ENCODE measurements around the gene TRIM14.
"Not testable (repeated sequence)": the region's sequence is repeated elsewhere in the genome, so short reads cannot be mapped to it uniquely, and the experiment has no call there.

Gene TRIM14

GRCh38 chr9:98127226-98127625 is 8.2 kb upstream of the TRIM14 start:
- no peak for TF ChIP-seq CTCF (IDR thresholded peaks at IDR 0.05; ENCODE audit: control insufficient read depth, extremely low read depth, insufficient read depth)
- H3K4me3 ChIP-seq (ENCODE audit: low read depth, low read length) = no peak overlapping the region
- no peak for DNase-seq (ENCODE audit: low read depth)

- TF ChIP-seq CTCF (IDR thresholded peaks at IDR 0.05; ENCODE audit: control insufficient read depth, extremely low read depth, insufficient read depth) = no peak
- no peak for DNase-seq (ENCODE audit: low read depth)
- no peak overlapping the region for H3K4me3 ChIP-seq (ENCODE audit: low read depth, low read length)
Measured at GRCh38 chr9:98124637-98125426, 5.8 kb upstream of the TRIM14 start.

- not testable (repeated sequence) for DNase-seq (ENCODE audit: low read depth); H3K4me3 ChIP-seq (ENCODE audit: low read depth, low read length)
Measured at GRCh38 chr9:98124091-98124490, 5.1 kb upstream of the TRIM14 start.

GRCh38 chr9:98121058-98121457 is 2.0 kb upstream of the TRIM14 start:
- peak; percentile 71 for TF ChIP-seq CTCF (IDR thresholded peaks at IDR 0.05; ENCODE audit: control insufficient read depth, extremely low read depth, insufficient read depth)
- peak; percentile 99 for DNase-seq (ENCODE audit: low read depth)
- H3K4me3 ChIP-seq (ENCODE audit: low read depth, low read length) = no peak overlapping the region

GRCh38 chr9:98120476-98120875 is 1.5 kb upstream of the TRIM14 start:
- H3K4me3 ChIP-seq (ENCODE audit: low read depth, low read length) = no peak overlapping the region
- TF ChIP-seq CTCF (IDR thresholded peaks at IDR 0.05; ENCODE audit: control insufficient read depth, extremely low read depth, insufficient read depth) = no peak
- no peak for DNase-seq (ENCODE audit: low read depth)

GRCh38 chr9:98117984-98118639 is 910 bp downstream of the TRIM14 start:
- DNase-seq (ENCODE audit: low read depth) = no peak
- peak overlapping the region; percentile 55 for H3K4me3 ChIP-seq (ENCODE audit: low read depth, low read length)
- 0 out of 2 replicates have a peak, but pooled peaks have one; percentile 3 for TF ChIP-seq CTCF (IDR thresholded peaks at IDR 0.05; ENCODE audit: control insufficient read depth, extremely low read depth, insufficient read depth)

GRCh38 chr9:98117097-98117496 is 1.9 kb downstream of the TRIM14 start:
- not testable (repeated sequence) for H3K4me3 ChIP-seq (ENCODE audit: low read depth, low read length); DNase-seq (ENCODE audit: low read depth)

- no peak for DNase-seq (ENCODE audit: low read depth)
- H3K4me3 ChIP-seq (ENCODE audit: low read depth, low read length) = no peak overlapping the region
- TF ChIP-seq CTCF (IDR thresholded peaks at IDR 0.05; ENCODE audit: control insufficient read depth, extremely low read depth, insufficient read depth) = no peak
Measured at GRCh38 chr9:98109052-98109451, 10.0 kb downstream of the TRIM14 start.
